ENCODE results near the gene NME9. TPM values are rescaled to one million over a fixed set of nuclear protein-coding genes. Genes with fewer than 3 reads are reported as not detected.

The NME9 gene
- total RNA-seq, 2 donors from 2014 or later, result 0.40 to 1.3 TPM

DNA sequence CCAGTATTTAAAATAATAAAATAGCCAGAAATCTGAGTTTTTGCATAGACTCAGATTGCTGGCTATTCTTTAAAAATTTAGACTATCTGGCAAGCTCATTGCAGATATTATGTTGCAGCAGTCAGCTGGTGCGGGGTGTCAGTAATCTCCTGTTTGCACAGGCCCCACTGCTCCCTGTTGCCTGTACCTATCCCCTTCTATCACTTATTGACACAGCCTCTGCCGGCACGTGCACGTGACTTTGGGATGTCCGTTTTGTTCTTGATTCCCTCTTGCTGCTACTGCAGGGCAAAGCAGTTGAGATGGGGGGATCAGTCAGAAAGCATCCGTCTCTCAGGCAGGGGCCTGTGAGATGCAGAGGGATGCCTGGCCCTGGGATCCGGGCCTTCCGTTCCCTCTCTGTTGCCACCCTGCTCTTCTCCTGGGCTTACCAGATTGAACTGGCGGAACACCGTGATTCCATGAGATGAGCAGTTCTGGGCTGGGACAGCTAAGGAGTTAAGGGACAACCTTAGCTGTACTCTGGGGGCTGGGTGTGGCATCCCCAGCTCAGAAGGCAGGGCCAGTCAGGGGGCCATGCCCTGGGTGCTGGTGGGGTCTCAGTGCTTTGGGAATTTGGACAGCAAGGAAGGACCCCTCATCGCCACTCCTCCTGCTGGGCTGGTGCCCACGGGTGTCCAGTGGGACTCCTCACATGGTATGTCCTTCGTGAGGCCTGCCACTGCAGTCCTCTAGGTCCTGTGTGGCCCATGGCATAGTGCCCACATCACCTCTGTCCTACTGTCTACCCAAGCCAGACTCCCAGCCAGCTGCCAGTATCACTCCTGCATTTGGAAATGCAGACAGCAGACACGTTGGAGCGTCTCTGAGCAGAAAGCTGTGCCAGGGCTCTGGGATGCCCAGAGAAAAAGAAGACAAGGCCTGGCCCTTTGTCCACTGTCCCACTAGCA is 30.5 kb upstream of the NME9 start:
- no peaks in the 10 kb centered on the region for H3K36me3 Mint-ChIP-seq (ENCODE audit: low read depth)
- Histone ChIP-seq H3K27me3 (ENCODE audit: control insufficient read depth, insufficient read depth, low read length, poor library complexity, severe bottlenecking) (no peaks in the 10 kb centered on the region), H3K9me3 (ENCODE audit: control insufficient read depth, low read length) (no peaks in the 10 kb centered on the region), H3K27ac (ENCODE audit: low read depth, low read length) (no peak overlapping the region), H3K36me3 (ENCODE audit: control insufficient read depth, insufficient read depth, low read length) (no peaks in the 10 kb centered on the region), H3K4me3 (ENCODE audit: low read length) (no peak overlapping the region), H3K9ac (ENCODE audit: extremely low read depth, low read length, poor library complexity, severe bottlenecking) (no peak overlapping the region), H3K4me1 (ENCODE audit: control insufficient read depth, insufficient read depth, low read length) (no peaks in the 10 kb centered on the region)
- no peak overlapping the region for H3K4me3 Mint-ChIP-seq
- no peak for DNase-seq
- 94 to 97% methylated on average over 9 to 15 of the region's 15 CpGs for WGBS, 2 experiments (ENCODE audit: insufficient coverage in 1 of 2, insufficient read length in 1 of 2)
- peaks cover 2% of the 10 kb centered on the region for H3K4me1 Mint-ChIP-seq
- no peaks in the 10 kb centered on the region for H3K27me3 Mint-ChIP-seq (ENCODE audit: insufficient read depth)
- no peaks in the 10 kb centered on the region for H3K9me3 Mint-ChIP-seq
- H3K27ac Mint-ChIP-seq, result no peak overlapping the region
- TF ChIP-seq CTCF (conservative IDR thresholded peaks at IDR 0.05), result no peak

- Histone ChIP-seq H3K27ac (ENCODE audit: low read depth, low read length) (no peak overlapping the region), H3K9me3 (ENCODE audit: control insufficient read depth, low read length) (no peaks in the 10 kb centered on the region), H3K36me3 (ENCODE audit: control insufficient read depth, insufficient read depth, low read length) (no peaks in the 10 kb centered on the region), H3K27me3 (ENCODE audit: control insufficient read depth, insufficient read depth, low read length, poor library complexity, severe bottlenecking) (no peaks in the 10 kb centered on the region), H3K9ac (ENCODE audit: extremely low read depth, low read length, poor library complexity, severe bottlenecking) (no peak overlapping the region), H3K4me1 (ENCODE audit: control insufficient read depth, insufficient read depth, low read length) (no peaks in the 10 kb centered on the region), H3K4me3 (ENCODE audit: low read length) (no peak overlapping the region)
- H3K36me3 Mint-ChIP-seq (ENCODE audit: low read depth), result no peaks in the 10 kb centered on the region
- 85 to 88% methylated on average over 4 to 7 of the region's 7 CpGs for WGBS, 2 experiments (ENCODE audit: insufficient coverage in 1 of 2, insufficient read length in 1 of 2)
- H3K4me1 Mint-ChIP-seq, result peaks cover 2% of the 10 kb centered on the region
- H3K9me3 Mint-ChIP-seq, result no peaks in the 10 kb centered on the region
- DNase-seq, result no peak
- H3K4me3 Mint-ChIP-seq, result no peak overlapping the region
- H3K27ac Mint-ChIP-seq, result peak overlapping the region; percentile 27
- H3K27me3 Mint-ChIP-seq (ENCODE audit: insufficient read depth), result no peaks in the 10 kb centered on the region
- no peak for TF ChIP-seq CTCF (conservative IDR thresholded peaks at IDR 0.05)
Observed at GRCh38 chr3:138359148-138359918, 29.7 kb upstream of the NME9 start.

- no peaks in the 10 kb centered on the region for H3K4me1 ChIP-seq (ENCODE audit: control insufficient read depth, insufficient read depth, low read length)
- no peaks in the 10 kb centered on the region for H3K9me3 Mint-ChIP-seq
- no peaks in the 10 kb centered on the region for H3K36me3 ChIP-seq (ENCODE audit: control insufficient read depth, insufficient read depth, low read length)
- no peak for TF ChIP-seq CTCF (conservative IDR thresholded peaks at IDR 0.05)
- no peak overlapping the region for H3K4me3 Mint-ChIP-seq
- H3K4me3 ChIP-seq (ENCODE audit: low read length), result no peak overlapping the region
- 67 to 85% methylated on average over 1 to 7 of the region's 7 CpGs for WGBS, 2 experiments (ENCODE audit: insufficient coverage in 1 of 2, insufficient read length in 1 of 2)
- H3K4me1 Mint-ChIP-seq, result peaks cover 2% of the 10 kb centered on the region
- no peaks in the 10 kb centered on the region for H3K9me3 ChIP-seq (ENCODE audit: control insufficient read depth, low read length)
- DNase-seq, result no peak
- H3K9ac ChIP-seq (ENCODE audit: extremely low read depth, low read length, poor library complexity, severe bottlenecking), result no peak overlapping the region
- no peaks in the 10 kb centered on the region for H3K27me3 ChIP-seq (ENCODE audit: control insufficient read depth, insufficient read depth, low read length, poor library complexity, severe bottlenecking)
- H3K27ac ChIP-seq (ENCODE audit: low read depth, low read length), result no peak overlapping the region
- H3K27me3 Mint-ChIP-seq (ENCODE audit: insufficient read depth), result no peaks in the 10 kb centered on the region
- no peak overlapping the region for H3K27ac Mint-ChIP-seq
- no peaks in the 10 kb centered on the region for H3K36me3 Mint-ChIP-seq (ENCODE audit: low read depth)
Observed at GRCh38 chr3:138356730-138357405, 27.2 kb upstream of the NME9 start.

Data from endodermal cell (in vitro differentiated cells).